ENCODE measurements around the gene F7. TPM values are rescaled to one million over a fixed set of nuclear protein-coding genes. Genes with fewer than 3 reads are reported as not detected.

Gene F7
- total RNA-seq, 1 experiment from 2014 or later, result not detected

DNA sequence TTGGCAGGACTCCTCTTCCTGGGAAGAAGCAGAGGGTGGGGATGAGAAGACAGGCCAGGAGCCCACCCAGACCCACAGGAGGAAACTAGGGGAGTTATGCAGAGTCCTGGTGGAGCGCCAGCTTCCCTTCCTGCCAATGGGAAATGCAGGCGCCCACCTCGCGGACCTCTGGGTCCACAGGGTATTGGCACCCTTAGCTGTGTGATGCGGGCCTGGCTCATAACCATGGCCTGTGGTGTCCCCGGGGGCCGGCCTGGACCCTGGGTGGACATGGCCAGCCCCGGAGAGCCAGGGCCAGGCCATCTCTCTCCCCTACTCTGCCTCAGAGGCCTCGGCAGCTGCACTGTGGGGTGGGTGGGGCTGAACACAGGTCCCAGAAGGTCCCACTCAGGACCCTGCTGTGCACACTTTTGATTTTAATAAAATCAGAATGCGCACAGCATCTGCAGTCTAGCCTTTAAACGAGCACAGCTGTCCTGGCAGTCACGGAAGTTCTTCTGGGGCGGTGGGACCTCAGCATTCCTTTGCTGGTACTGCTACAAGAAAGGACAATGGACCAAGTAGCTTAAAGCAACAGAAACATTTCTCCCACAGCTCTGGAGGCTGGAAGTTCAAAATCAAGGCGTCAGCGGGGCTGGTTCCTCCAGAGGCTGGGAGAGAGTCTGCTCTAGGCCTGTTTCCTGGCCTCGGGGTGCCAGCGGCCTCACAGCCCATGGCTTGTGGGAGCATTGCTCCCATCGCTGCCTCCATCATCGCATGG lies 18.8 kb downstream of the F7 start:
- H3K27me3 ChIP-seq (ENCODE audit: control insufficient read depth, insufficient read depth, low read length), result no peaks in the 10 kb centered on the region
- in situ Hi-C loops (cut with HindIII; ENCODE audit: low pct_unique_long_range_greater_than_20kb, low sequenced_read_pairs), result no loop called here
- TF ChIP-seq POLR2AphosphoS5 (IDR thresholded peaks at IDR 0.05; ENCODE audit: low read depth, low read length), result no peak
- TF ChIP-seq SIN3A (IDR thresholded peaks at IDR 0.05; ENCODE audit: borderline replicate concordance, insufficient read depth, low read depth, low read length), result no peak
- TF ChIP-seq, protein P1, sequence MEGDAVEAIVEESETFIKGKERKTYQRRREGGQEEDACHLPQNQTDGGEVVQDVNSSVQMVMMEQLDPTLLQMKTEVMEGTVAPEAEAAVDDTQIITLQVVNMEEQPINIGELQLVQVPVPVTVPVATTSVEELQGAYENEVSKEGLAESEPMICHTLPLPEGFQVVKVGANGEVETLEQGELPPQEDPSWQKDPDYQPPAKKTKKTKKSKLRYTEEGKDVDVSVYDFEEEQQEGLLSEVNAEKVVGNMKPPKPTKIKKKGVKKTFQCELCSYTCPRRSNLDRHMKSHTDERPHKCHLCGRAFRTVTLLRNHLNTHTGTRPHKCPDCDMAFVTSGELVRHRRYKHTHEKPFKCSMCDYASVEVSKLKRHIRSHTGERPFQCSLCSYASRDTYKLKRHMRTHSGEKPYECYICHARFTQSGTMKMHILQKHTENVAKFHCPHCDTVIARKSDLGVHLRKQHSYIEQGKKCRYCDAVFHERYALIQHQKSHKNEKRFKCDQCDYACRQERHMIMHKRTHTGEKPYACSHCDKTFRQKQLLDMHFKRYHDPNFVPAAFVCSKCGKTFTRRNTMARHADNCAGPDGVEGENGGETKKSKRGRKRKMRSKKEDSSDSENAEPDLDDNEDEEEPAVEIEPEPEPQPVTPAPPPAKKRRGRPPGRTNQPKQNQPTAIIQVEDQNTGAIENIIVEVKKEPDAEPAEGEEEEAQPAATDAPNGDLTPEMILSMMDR (IDR thresholded peaks at IDR 0.05), result no peak
- TF ChIP-seq, protein P2, sequence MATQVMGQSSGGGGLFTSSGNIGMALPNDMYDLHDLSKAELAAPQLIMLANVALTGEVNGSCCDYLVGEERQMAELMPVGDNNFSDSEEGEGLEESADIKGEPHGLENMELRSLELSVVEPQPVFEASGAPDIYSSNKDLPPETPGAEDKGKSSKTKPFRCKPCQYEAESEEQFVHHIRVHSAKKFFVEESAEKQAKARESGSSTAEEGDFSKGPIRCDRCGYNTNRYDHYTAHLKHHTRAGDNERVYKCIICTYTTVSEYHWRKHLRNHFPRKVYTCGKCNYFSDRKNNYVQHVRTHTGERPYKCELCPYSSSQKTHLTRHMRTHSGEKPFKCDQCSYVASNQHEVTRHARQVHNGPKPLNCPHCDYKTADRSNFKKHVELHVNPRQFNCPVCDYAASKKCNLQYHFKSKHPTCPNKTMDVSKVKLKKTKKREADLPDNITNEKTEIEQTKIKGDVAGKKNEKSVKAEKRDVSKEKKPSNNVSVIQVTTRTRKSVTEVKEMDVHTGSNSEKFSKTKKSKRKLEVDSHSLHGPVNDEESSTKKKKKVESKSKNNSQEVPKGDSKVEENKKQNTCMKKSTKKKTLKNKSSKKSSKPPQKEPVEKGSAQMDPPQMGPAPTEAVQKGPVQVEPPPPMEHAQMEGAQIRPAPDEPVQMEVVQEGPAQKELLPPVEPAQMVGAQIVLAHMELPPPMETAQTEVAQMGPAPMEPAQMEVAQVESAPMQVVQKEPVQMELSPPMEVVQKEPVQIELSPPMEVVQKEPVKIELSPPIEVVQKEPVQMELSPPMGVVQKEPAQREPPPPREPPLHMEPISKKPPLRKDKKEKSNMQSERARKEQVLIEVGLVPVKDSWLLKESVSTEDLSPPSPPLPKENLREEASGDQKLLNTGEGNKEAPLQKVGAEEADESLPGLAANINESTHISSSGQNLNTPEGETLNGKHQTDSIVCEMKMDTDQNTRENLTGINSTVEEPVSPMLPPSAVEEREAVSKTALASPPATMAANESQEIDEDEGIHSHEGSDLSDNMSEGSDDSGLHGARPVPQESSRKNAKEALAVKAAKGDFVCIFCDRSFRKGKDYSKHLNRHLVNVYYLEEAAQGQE (IDR thresholded peaks at IDR 0.05; ENCODE audit: insufficient read depth in 1 of 2, low read depth in 2 of 2, low read length in 1 of 2), result no peak
- no peak for TF ChIP-seq TCF7L2 (IDR thresholded peaks at IDR 0.05; ENCODE audit: low read depth, low read length)

DNA sequence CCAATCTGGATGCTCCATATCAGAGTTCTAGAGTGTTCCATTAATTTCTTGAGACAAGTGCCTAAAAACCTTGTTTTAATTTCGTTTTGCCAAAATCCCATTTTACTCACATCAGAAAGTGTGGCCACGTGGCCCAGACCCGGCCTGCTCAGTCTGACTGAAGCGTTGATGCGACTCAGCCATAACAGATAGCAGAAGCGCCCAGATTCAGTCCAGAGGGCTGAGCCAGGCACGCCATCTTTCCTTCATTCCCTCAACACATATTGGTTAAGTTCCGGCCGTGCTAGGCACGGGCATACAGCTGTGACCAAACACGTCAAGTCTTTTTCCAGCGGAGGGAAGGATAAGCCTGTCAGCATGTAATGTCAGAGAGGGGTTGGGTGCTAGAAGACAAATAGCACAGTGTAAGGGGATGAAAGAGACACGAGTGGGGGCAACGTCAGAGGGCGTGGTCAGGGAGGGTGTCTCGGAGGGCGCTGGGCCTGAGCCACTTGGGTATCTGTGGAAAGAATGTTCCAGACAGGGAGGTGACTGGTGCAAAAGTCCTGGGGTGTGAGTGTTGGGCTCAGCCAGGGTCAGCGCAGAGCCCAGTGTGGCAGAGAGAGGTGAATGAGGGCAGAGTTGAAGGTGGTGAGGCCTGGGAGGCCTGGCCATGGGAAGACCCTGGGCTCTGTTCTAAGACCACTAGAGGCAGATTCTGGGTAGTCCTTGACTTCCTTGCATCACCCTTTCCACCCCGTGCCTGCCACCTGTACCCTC lies 20.1 kb downstream of the F7 start:
- intact Hi-C loops (cut with micrococcal nuclease; ENCODE audit: unreplicated experiment), result no loop called here
- no peaks in the 10 kb centered on the region for H3K36me3 ChIP-seq (ENCODE audit: control insufficient read depth, insufficient read depth, low read length)
- H3K27ac ChIP-seq (ENCODE audit: low read length), result no peak overlapping the region
- H3K9me3 ChIP-seq (ENCODE audit: control insufficient read depth, insufficient read depth, low read depth, low read length), result no peaks in the 10 kb centered on the region
- BruUV-seq (replicated peaks), result no TSS peak
- no peak for DNase-seq (ENCODE audit: low read depth, low spot score)
- no peak overlapping the region for H3K4me3 ChIP-seq (ENCODE audit: low read depth in 2 of 2, low read length in 2 of 2)
- H3K27me3 ChIP-seq (ENCODE audit: control insufficient read depth, insufficient read depth, low read length), result no peaks in the 10 kb centered on the region
- ChIA-PET POLR2A (no interaction called here), CTCF (no interaction called here)
- no peak for ATAC-seq
- TF ChIP-seq, protein P2 (IDR thresholded peaks at IDR 0.05; ENCODE audit: insufficient read depth in 1 of 2, low read depth in 2 of 2, low read length in 1 of 2), result no peak
- TF ChIP-seq SIN3A (IDR thresholded peaks at IDR 0.05; ENCODE audit: borderline replicate concordance, insufficient read depth, low read depth, low read length), result no peak
- in situ Hi-C loops (cut with HindIII; ENCODE audit: low pct_unique_long_range_greater_than_20kb, low sequenced_read_pairs), result no loop called here
- H3K4me1 ChIP-seq (ENCODE audit: control insufficient read depth, insufficient read depth, low read length), result no peaks in the 10 kb centered on the region

More for the DNA sequence above, 18.8 kb downstream of the F7 start:
- Histone ChIP-seq H3K36me3 (ENCODE audit: control insufficient read depth, insufficient read depth, low read length) (no peaks in the 10 kb centered on the region), H3K27ac (ENCODE audit: low read length) (no peak overlapping the region), H3K4me1 (ENCODE audit: control insufficient read depth, insufficient read depth, low read length) (no peaks in the 10 kb centered on the region), H3K4me3 (ENCODE audit: low read depth in 2 of 2, low read length in 2 of 2) (no peak overlapping the region), H3K9me3 (ENCODE audit: control insufficient read depth, insufficient read depth, low read depth, low read length) (no peaks in the 10 kb centered on the region)
- no TSS peak for BruUV-seq (replicated peaks)
- DNase-seq (ENCODE audit: low read depth, low spot score), result no peak
- ChIA-PET POLR2A (interaction anchor here (0.6 kb wide), 1 partner anchor 58 kb away, joined by 3 read pairs; no protein-coding TSS in a partner anchor), CTCF (interaction anchor here (0.7 kb wide), 1 partner anchor 53 kb away, joined by 3 read pairs; no protein-coding TSS in a partner anchor)
- intact Hi-C loops (cut with micrococcal nuclease; ENCODE audit: unreplicated experiment), result no loop called here
- ATAC-seq, result no peak

Measured in Panc1 (cell line).